GM23338 (cell line): Measurements from ENCODE around the gene TFPI. TPM values are rescaled to one million over a fixed set of nuclear protein-coding genes. Genes with fewer than 3 reads are reported as not detected.

Source experiments
- ATAC-seq: fragments of 200-7000 bp; cut with Tn5 transposase; 3 replicates; pipeline ENCODE4 v1.9.1; 2020
- DNase-seq: peaks from one replicate; pipeline ENCODE4 v3.0.0-alpha.2; 2015; ENCODE audit warnings: low spot score
- H2AFZ ChIP-seq: fragments of 200-600 bp; sonication (generic); 2 replicates; pipeline ENCODE4 v1.8.0; 2016; ENCODE audit warnings: antibody characterized with exemption, mild to moderate bottlenecking, moderate library complexity
- H3F3A ChIP-seq: fragments of 200-600 bp; sonication (generic); replicated peaks from 2 replicates; pipeline ENCODE4 v1.8.0; 2017; ENCODE audit warnings: antibody characterized with exemption, mixed run types, low read depth
- H3K27ac ChIP-seq: fragments of 200-600 bp; sonication (generic); 2 replicates; pipeline ENCODE4 v1.6.1; 2016; ENCODE audit warnings: low read depth
- H3K27me3 ChIP-seq: fragments of 200-600 bp; sonication (generic); 2 replicates; pipeline ENCODE4 v1.8.0; 2016; ENCODE audit warnings: mild to moderate bottlenecking, mixed run types, moderate library complexity; ENCODE audit not compliant: insufficient read depth
- H3K36me3 ChIP-seq: fragments of 200-600 bp; sonication (generic); 2 replicates; pipeline ENCODE4 v1.8.0; 2016; ENCODE audit warnings: mild to moderate bottlenecking; ENCODE audit not compliant: insufficient read depth
- H3K4me1 ChIP-seq: fragments of 200-600 bp; sonication (generic); 2 replicates; pipeline ENCODE4 v1.8.0; 2016; ENCODE audit warnings: mild to moderate bottlenecking, moderate library complexity; ENCODE audit not compliant: insufficient read depth
- H3K4me2 ChIP-seq: fragments of 200-600 bp; sonication (generic); 2 replicates; pipeline ENCODE4 v1.7.1; 2017; ENCODE audit warnings: mixed run types
- H3K4me3 ChIP-seq: fragments of 200-600 bp; sonication (generic); 2 replicates; pipeline ENCODE4 v1.6.1; 2016; ENCODE audit warnings: mixed run types
- H3K79me2 ChIP-seq: fragments of 200-600 bp; sonication (generic); replicated peaks from 2 replicates; pipeline ENCODE4 v1.8.0; 2017; ENCODE audit warnings: mild to moderate bottlenecking; ENCODE audit not compliant: insufficient read depth
- H3K9me2 ChIP-seq: fragments of 200-600 bp; sonication (generic); 2 replicates; pipeline ENCODE4 v1.8.0; 2017; ENCODE audit not compliant: insufficient read depth
- H4K20me1 ChIP-seq: fragments of 200-600 bp; sonication (generic); replicated peaks from 2 replicates; pipeline ENCODE4 v1.8.0; 2017; ENCODE audit warnings: mild to moderate bottlenecking; ENCODE audit not compliant: insufficient read depth
- H3K27ac Mint-ChIP-seq: 2 replicates; pipeline ENCODE4 v1.8.0; 2020; ENCODE audit warnings: inconsistent platforms, mild to moderate bottlenecking, moderate library complexity, mixed read lengths
- H3K27me3 Mint-ChIP-seq: 3 replicates; pipeline ENCODE4 v1.8.0; 2022; ENCODE audit warnings: low read depth, mild to moderate bottlenecking, moderate library complexity, mixed read lengths, inconsistent platforms; ENCODE audit not compliant: insufficient read depth, poor library complexity
- H3K36me3 Mint-ChIP-seq: 3 replicates; pipeline ENCODE4 v1.8.0; 2021; ENCODE audit warnings: low read depth, mild to moderate bottlenecking, inconsistent platforms, moderate library complexity, mixed read lengths
- H3K4me1 Mint-ChIP-seq: 3 replicates; pipeline ENCODE4 v1.8.0; 2020; ENCODE audit warnings: mild to moderate bottlenecking, inconsistent platforms, mixed read lengths
- H3K4me3 Mint-ChIP-seq: 3 replicates; pipeline ENCODE4 v1.8.0; 2021; ENCODE audit warnings: moderate library complexity, mild to moderate bottlenecking, inconsistent platforms, mixed read lengths
- H3K9me3 Mint-ChIP-seq: 3 replicates; pipeline ENCODE4 v1.8.0; 2020; ENCODE audit warnings: moderate library complexity, mild to moderate bottlenecking, inconsistent platforms, mixed read lengths
- CREB1 ChIP-seq: fragments of 250-450 bp; sonication (Bioruptor Pico); IDR thresholded peaks from 2 replicates; pipeline ENCODE4 v1.5.0; 2020; ENCODE audit warnings: low read depth, mild to moderate bottlenecking, moderate library complexity
- CTCF ChIP-seq, 2 experiments: fragments of 200-600 bp in 1 of 2; sonication (generic) in 1 of 2; conservative IDR thresholded peaks; 2 replicates each; pipeline versions ENCODE4 v1.5.1 to v1.6.1; 2016 to 2017; ENCODE audit warnings: antibody characterized with exemption in 2 of 2, low read depth in 2 of 2, mild to moderate bottlenecking in 2 of 2, moderate library complexity in 1 of 2
- ETS1 ChIP-seq: IDR thresholded peaks from 2 replicates; pipeline ENCODE4 v1.6.1; 2016; ENCODE audit warnings: antibody characterized with exemption
- EZH2 ChIP-seq: fragments of 200-600 bp; sonication (generic); IDR thresholded peaks from one replicate; pipeline ENCODE4 v1.8.0; 2017; ENCODE audit warnings: antibody characterized with exemption, mild to moderate bottlenecking, low read depth; ENCODE audit not compliant: unreplicated experiment
- EZH2phosphoT487 ChIP-seq: fragments of 200-600 bp; sonication (generic); IDR thresholded peaks from one replicate; pipeline ENCODE4 v1.8.1; 2018; ENCODE audit warnings: antibody characterized with exemption; ENCODE audit not compliant: unreplicated experiment
- JUNB ChIP-seq: IDR thresholded peaks from one replicate; pipeline ENCODE4 v1.6.1; 2016; ENCODE audit warnings: antibody characterized with exemption; ENCODE audit not compliant: unreplicated experiment
- NANOG ChIP-seq: IDR thresholded peaks from 2 replicates; pipeline ENCODE4 v1.6.1; 2016; ENCODE audit warnings: antibody characterized with exemption, borderline replicate concordance
- POLR2AphosphoS5 ChIP-seq: IDR thresholded peaks from 2 replicates; pipeline ENCODE4 v1.6.1; 2016; ENCODE audit warnings: antibody characterized with exemption, low read depth
- ZNF331 ChIP-seq: fragments of 250-450 bp; sonication (Bioruptor Pico); IDR thresholded peaks from 2 replicates; pipeline ENCODE4 v1.5.0; 2020; ENCODE audit warnings: low read depth, mild to moderate bottlenecking, moderate library complexity
- ZNF462 ChIP-seq: fragments of 250-450 bp; sonication (Bioruptor Pico); IDR thresholded peaks from 2 replicates; pipeline ENCODE4 v1.5.0; 2020; ENCODE audit warnings: mild to moderate bottlenecking, moderate library complexity
- polyA plus RNA-seq: library from polyadenylated mRNA; unstranded; fragments of >200 nt; fragmentation: Nextera tagmentation; extraction: Ambion mirVana; gene quantifications from 2 replicates; pipeline ENCODE4 v1.2.1, GENCODE V29; 2016
- total RNA-seq: library from RNA; depleted of rRNA; stranded (reverse); fragments of >200 nt; shearing (Covaris generic); gene quantifications from 2 replicates; pipeline ENCODE4 v1.2.3, GENCODE V29; 2014

The TFPI gene
- total and polyA plus RNA-seq, 2 experiments from 2014 or later: 1.8 to 1.9 TPM

GRCh38 chr2:187575751-187576067 is 21.5 kb upstream of the TFPI start:
- Histone ChIP-seq H3K4me3 (no peak overlapping the region), H3K27me3 (no peaks in the 10 kb centered on the region), H2AFZ (no peak overlapping the region), H3K9me2 (no peaks in the 10 kb centered on the region), H3K36me3 (no peaks in the 10 kb centered on the region), H3K4me1 (peaks cover 6% of the 10 kb centered on the region; the same call in 1 of the 2 replicates), H3K27ac (no peak overlapping the region), H3K4me2 (0 out of 2 replicates have a peak overlapping the region, but pooled peaks have one; percentile 11), H3F3A (no peaks in the 10 kb centered on the region), H4K20me1 (no peaks in the 10 kb centered on the region), H3K79me2 (no peaks in the 10 kb centered on the region)
- Mint-ChIP-seq H3K9me3 (peaks cover 20% of the 10 kb centered on the region), H3K4me1 (peaks cover 13% of the 10 kb centered on the region; the same call in 2 of the 3 replicates), H3K27me3 (no peaks in the 10 kb centered on the region), H3K36me3 (peaks cover 19% of the 10 kb centered on the region), H3K27ac (no peak overlapping the region; the same call in 1 of the 2 replicates), H3K4me3 (no peak overlapping the region)
- no peak for TF ChIP-seq CTCF (conservative IDR thresholded peaks at IDR 0.05; ENCODE audit: low read depth in 2 of 2)
- TF ChIP-seq ZNF331 (CRISPR knock-in tag): no peak
- TF ChIP-seq EZH2: no peak
- TF ChIP-seq JUNB: no peak
- ATAC-seq (no peak), DNase-seq (no peak)

- DNase-seq: no peak
- peaks cover 11% of the 10 kb centered on the region; the same call in 2 of the 3 replicates for H3K4me1 Mint-ChIP-seq
- peaks cover 20% of the 10 kb centered on the region for H3K9me3 Mint-ChIP-seq
- Histone ChIP-seq H3F3A (no peaks in the 10 kb centered on the region), H3K79me2 (no peaks in the 10 kb centered on the region), H2AFZ (no peak overlapping the region), H3K4me1 (peaks cover 6% of the 10 kb centered on the region; the same call in 1 of the 2 replicates), H3K27ac (no peak overlapping the region), H4K20me1 (no peaks in the 10 kb centered on the region), H3K9me2 (no peaks in the 10 kb centered on the region), H3K4me3 (no peak overlapping the region), H3K4me2 (no peak overlapping the region), H3K27me3 (no peaks in the 10 kb centered on the region), H3K36me3 (no peaks in the 10 kb centered on the region)
- no peak overlapping the region for H3K27ac Mint-ChIP-seq
- H3K36me3 Mint-ChIP-seq: peaks cover 19% of the 10 kb centered on the region
- no peak overlapping the region for H3K4me3 Mint-ChIP-seq
- H3K27me3 Mint-ChIP-seq: no peaks in the 10 kb centered on the region
- no peak for ATAC-seq
- TF ChIP-seq POLR2AphosphoS5 (no peak), ETS1 (no peak), NANOG (no peak), CTCF (conservative IDR thresholded peaks at IDR 0.05; ENCODE audit: low read depth in 2 of 2) (no peak), CREB1 (no peak), EZH2phosphoT487 (no peak), ZNF462 (CRISPR knock-in tag) (no peak)
Observed at GRCh38 chr2:187574969-187575750, 20.9 kb upstream of the TFPI start.
